GM12873 (cell line): Measurements from ENCODE around the gene ROCK2.

Experiments
- CTCF ChIP-seq: IDR thresholded peaks from 2 replicates; pipeline ENCODE4 v1.5.1; 2012; ENCODE audit warnings: low read depth, mild to moderate bottlenecking, moderate library complexity, low read length, control low read depth; ENCODE audit not compliant: insufficient read depth; ENCODE audit errors: missing control alignments

The ROCK2 gene

DNA sequence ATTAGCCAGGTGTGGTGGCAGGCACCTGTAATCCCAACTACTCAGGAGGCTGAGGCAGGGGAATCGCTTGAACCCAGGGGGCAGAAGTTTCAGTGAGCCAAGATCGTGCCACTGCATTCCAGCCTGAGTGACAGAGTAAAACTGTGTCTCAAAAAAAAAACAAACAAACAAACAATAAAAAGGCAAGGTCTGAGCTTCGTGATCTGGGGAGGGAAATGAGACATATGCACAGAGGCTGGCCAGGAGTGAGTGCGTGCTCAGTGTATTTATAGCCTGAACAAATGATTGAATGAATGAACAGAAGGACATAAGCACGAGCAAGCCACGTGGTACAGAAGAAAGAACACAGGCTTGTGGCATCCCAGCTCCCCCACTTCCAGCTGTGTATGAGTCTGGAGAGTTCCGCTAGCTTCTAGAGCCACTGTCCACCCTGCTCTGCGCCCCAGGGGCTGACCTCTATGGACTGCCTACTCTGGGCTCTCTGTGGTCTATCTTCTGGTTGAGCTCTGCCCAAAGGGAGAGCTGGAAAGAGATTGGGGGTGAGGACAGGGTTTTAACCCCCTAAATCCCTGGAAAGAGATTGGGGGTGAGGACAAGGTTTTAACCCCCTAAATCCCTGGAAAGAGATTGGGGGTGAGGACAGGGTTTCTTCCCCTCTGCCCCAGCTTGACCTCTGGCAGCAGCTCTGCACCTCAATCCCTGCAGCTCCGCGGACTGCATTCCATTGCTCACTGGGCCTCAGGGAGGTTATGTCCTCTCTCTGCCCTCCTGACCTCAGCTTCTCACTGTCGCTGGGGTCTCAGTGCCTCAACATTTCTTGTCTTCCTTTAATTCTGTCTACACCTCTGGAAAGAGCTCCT lies 11.0 kb upstream of the ROCK2 start:
- TF ChIP-seq CTCF, result no peak

GRCh38 chr2:11354363-11355154 lies 10.1 kb upstream of the ROCK2 start:
- no peak for TF ChIP-seq CTCF

- TF ChIP-seq CTCF, result no peak
Observed at GRCh38 chr2:11352781-11353537, 8.5 kb upstream of the ROCK2 start.

GRCh38 chr2:11348209-11348749 lies 3.8 kb upstream of the ROCK2 start:
- no peak for TF ChIP-seq CTCF

GRCh38 chr2:11347403-11347959 lies 3.0 kb upstream of the ROCK2 start:
- TF ChIP-seq CTCF, result no peak

DNA sequence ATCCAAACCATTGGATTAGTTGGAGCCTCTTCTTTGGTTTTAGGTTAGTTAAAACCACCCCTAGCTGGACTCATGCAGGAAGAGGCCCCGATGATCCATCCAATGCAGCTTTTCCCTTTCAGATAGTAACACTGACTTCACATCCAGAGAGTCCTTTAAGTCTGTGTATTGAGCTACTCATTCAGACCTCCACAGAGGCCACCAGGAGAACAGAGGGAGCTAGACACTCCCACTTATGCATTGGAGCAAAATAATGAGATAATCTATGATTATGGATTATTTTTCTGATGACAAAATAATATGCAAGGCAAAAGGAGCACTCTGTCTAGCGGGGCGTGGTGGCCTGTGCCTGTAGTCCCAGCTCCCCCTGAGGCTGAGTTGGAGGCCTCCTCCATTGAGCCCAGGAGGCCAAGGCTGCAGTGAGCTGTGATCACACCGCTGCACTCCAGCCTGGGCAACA lies 1.6 kb upstream of the ROCK2 start:
- no peak for TF ChIP-seq CTCF
